Nephron progenitor cell (in vitro differentiated cells): ENCODE measurements around the gene SLC12A9.

ENCODE experiments used
- DNase-seq: peaks from one replicate; pipeline ENCODE4 v3.0.0; 2021
- H3K27ac Mint-ChIP-seq: 2 replicates; pipeline ENCODE4 v1.8.0; 2021; ENCODE audit warnings: mild to moderate bottlenecking, moderate library complexity, mixed read lengths
- H3K27me3 Mint-ChIP-seq: 2 replicates; pipeline ENCODE4 v1.8.0; 2021; ENCODE audit warnings: mild to moderate bottlenecking, low read depth, mixed read lengths; ENCODE audit not compliant: poor library complexity
- H3K36me3 Mint-ChIP-seq: 2 replicates; pipeline ENCODE4 v1.8.0; 2021; ENCODE audit warnings: low read depth, mixed read lengths
- H3K4me1 Mint-ChIP-seq: 2 replicates; pipeline ENCODE4 v1.8.0; 2021; ENCODE audit warnings: mixed read lengths
- H3K4me3 Mint-ChIP-seq: 2 replicates; pipeline ENCODE4 v1.8.0; 2021; ENCODE audit warnings: mild to moderate bottlenecking, moderate library complexity, mixed read lengths
- H3K9me3 Mint-ChIP-seq: 2 replicates; pipeline ENCODE4 v1.8.0; 2021; ENCODE audit warnings: mild to moderate bottlenecking, moderate library complexity, mixed read lengths
- TF ChIP-seq, protein P1 (sequence below): fragments of 200-600 bp; sonication (generic); IDR thresholded peaks from 2 replicates; pipeline ENCODE4 v1.5.0; 2021; ENCODE audit warnings: antibody characterized with exemption

SLC12A9 gene

DNA sequence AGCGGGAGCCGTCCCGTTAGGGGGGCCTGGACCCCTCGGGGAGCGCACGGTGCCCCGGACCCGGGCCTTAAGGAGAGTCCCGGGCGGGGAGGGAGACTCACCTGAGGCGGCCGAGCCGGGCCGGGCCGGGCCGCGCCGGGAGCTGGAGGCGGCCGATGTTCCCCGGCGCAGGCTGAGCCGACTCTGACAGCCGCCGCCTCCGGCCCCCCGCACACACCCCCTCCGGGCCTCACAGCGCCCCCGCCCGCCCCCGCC lies 43.1 kb downstream of the SLC12A9 start, which contains the start of gene ACHE:
Gene ACHE (minus strand): TSS at position 188 of the 255 bp plus-strand sequence. CDS start 1,656 bp downstream, outside the sequence.
- Mint-ChIP-seq H3K4me1 (peaks cover 36% of the 10 kb centered on the region), H3K9me3 (no peaks in the 10 kb centered on the region), H3K27ac (no peak within 1 kb of the TSS), H3K4me3 (peak within 1 kb of the TSS; percentile 82), H3K27me3 (peaks cover 49% of the 10 kb centered on the region), H3K36me3 (no peaks in the 10 kb centered on the region)
- DNase-seq = no peak
- TF ChIP-seq, protein P1, sequence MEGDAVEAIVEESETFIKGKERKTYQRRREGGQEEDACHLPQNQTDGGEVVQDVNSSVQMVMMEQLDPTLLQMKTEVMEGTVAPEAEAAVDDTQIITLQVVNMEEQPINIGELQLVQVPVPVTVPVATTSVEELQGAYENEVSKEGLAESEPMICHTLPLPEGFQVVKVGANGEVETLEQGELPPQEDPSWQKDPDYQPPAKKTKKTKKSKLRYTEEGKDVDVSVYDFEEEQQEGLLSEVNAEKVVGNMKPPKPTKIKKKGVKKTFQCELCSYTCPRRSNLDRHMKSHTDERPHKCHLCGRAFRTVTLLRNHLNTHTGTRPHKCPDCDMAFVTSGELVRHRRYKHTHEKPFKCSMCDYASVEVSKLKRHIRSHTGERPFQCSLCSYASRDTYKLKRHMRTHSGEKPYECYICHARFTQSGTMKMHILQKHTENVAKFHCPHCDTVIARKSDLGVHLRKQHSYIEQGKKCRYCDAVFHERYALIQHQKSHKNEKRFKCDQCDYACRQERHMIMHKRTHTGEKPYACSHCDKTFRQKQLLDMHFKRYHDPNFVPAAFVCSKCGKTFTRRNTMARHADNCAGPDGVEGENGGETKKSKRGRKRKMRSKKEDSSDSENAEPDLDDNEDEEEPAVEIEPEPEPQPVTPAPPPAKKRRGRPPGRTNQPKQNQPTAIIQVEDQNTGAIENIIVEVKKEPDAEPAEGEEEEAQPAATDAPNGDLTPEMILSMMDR = no peak

DNA sequence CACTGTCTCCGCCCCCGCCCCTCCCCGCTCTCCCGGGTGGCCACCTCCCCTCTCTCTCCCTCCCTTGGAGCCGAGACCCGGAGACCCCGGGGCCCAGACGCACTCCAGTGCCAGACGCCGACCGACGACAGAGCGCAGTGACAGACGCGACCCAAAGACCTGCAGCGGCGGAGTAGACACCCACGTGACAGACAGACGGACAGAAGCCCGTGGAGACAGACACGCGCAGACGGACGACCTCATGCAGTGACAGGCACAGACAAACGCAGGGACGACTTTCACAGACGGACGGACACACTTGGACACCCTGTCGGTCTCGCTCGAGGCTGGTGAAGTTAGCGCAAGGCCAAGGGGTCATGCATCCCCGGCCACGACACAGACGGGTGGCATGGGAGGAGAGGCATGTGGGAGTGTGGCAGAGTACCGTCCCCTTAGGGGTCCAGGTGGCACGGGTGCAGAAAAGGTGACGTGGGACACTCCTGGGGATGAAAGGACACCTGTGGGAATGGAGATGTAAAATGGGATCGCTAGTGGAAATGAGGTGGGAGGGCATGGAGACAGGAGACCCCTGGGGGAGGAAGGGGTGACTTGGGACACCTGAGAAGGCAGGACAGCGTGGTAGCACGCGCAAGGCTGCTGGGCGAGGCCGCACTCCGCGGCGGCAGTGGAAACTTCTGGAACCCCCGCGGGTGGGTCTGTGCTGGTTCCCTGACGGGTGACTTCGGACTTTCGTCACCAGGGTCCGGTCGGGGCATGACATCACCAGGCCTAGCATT lies 43.6 kb downstream of the SLC12A9 start:
- no peak overlapping the region for H3K27ac Mint-ChIP-seq
- TF ChIP-seq, protein P1 = no peak
- peak overlapping the region; percentile 82 for H3K4me3 Mint-ChIP-seq
- H3K4me1 Mint-ChIP-seq = peaks cover 34% of the 10 kb centered on the region
- peaks cover 51% of the 10 kb centered on the region for H3K27me3 Mint-ChIP-seq
- no peaks in the 10 kb centered on the region for H3K9me3 Mint-ChIP-seq
- no peaks in the 10 kb centered on the region for H3K36me3 Mint-ChIP-seq
- peak; percentile 57 for DNase-seq

DNA sequence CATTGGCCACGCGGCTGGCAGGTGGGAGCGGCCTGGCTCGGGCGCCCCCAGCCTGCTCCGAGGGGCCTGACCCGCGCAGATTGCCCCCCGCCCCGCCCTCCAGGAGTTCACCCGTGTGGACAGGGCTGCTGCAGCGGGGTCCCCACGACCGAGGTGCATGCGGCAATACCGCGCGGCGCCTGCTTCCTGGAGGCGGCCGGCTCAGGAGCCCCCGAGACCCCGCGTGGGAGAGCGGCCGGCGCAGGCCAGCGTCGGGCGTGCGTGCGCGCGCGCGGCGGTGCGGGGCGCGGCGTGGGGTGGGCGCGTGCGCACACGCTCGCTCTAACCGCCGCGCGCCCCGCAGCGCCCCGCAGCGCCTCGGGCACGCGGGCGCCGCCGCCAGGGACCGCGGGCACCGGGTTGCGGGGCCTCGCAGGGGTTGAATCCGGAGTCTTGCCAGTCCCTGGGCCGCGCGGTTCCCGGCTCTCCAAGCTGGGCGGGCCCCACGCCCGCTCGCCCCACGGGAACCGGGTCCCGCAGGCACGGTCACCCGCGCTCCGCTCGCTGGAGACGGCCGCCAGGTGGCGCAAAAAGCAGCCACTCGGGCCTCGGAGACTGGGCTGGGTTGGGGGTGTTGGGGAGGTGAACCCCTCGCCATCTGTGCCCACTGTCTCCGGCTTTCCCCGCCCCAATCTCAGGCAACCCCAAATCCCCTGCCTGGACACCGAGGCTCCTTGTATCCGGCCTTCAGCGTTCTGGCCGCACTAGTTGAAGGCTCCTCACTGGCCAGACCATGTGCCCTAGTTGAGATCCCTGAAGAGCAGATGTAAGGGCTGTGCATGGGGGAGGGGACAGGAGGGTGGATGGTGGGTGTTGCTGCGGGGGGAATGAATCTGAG lies 44.5 kb downstream of the SLC12A9 start:
- Mint-ChIP-seq H3K4me3 (peak overlapping the region; percentile 71), H3K36me3 (no peaks in the 10 kb centered on the region), H3K27ac (no peak overlapping the region), H3K9me3 (no peaks in the 10 kb centered on the region), H3K4me1 (peaks cover 25% of the 10 kb centered on the region), H3K27me3 (peaks cover 53% of the 10 kb centered on the region)
- DNase-seq = peak; percentile 79
- TF ChIP-seq, protein P1 = peak; percentile 62

DNA sequence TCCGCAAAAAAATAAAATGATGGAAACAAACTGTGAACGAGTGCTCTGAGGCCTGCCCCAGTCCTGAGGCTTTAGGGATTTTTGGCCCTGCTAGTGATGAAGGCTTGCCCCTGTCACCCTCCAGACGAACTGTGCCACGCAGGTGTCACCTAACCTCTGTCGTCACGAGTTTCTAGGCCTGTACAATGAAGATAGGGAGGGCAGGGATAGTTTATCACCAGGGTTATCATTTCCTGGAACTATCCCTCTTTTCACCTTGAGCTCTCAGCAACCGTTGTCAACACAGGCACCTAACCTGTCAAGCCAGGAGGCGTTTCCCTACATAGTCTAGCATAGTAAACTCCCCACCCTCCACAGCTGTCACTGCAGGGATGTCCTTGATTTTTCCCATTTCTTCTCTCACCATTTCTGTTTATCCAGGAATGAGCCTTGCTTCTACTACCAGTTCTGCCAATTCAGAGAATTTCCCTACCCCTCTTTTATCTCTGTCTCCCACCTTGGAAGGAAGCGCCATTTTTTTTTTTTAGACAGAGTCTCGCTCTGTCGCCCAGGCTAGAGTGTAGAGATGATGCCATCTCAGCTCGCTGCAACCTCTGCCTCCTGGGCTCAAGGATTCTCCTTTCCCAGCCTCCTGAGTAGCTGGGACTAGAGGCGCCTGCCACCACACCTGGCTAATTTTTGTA lies 45.4 kb downstream of the SLC12A9 start:
- no peaks in the 10 kb centered on the region for H3K9me3 Mint-ChIP-seq
- H3K27me3 Mint-ChIP-seq = peaks cover 57% of the 10 kb centered on the region
- peaks cover 17% of the 10 kb centered on the region for H3K4me1 Mint-ChIP-seq
- H3K36me3 Mint-ChIP-seq = no peaks in the 10 kb centered on the region
- H3K27ac Mint-ChIP-seq = no peak overlapping the region
- DNase-seq = no peak
- TF ChIP-seq, protein P1 = no peak
- H3K4me3 Mint-ChIP-seq = peak overlapping the region; percentile 37

DNA sequence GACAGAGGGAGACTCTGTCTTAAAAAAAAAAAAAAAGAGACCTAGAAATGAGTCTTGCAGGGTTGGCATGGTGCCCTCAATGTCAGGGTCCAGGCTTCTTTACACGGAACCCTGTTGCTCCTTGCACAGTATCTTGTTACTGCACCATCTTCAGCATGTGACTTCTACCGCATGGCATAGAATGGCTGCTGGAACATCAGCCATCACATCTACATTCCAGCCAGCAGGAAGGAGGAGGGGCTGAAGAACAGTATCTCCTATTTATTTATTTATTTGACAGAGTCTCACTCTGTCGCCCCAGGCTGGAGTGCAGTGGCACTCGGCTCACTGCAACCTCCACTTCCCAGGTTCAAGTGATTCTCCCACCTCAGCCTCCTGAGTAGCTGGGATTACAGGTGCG lies 46.9 kb downstream of the SLC12A9 start:
- no peak overlapping the region for H3K27ac Mint-ChIP-seq
- peaks cover 8% of the 10 kb centered on the region for H3K4me1 Mint-ChIP-seq
- H3K27me3 Mint-ChIP-seq = peaks cover 52% of the 10 kb centered on the region
- TF ChIP-seq, protein P1 = no peak
- no peaks in the 10 kb centered on the region for H3K9me3 Mint-ChIP-seq
- no peak for DNase-seq
- no peak overlapping the region for H3K4me3 Mint-ChIP-seq
- H3K36me3 Mint-ChIP-seq = no peaks in the 10 kb centered on the region
